HG02678 (cell line): ENCODE results near the gene ENC1.

ENCODE experiments used
- ATAC-seq: cut with Tn5 transposase; IDR thresholded peaks from one replicate; pipeline ENCODE4 v1.9.1; 2021; ENCODE audit warnings: mild to moderate bottlenecking, moderate library complexity; ENCODE audit not compliant: unreplicated experiment

The ENC1 gene

GRCh38 chr5:74632947-74633356 is 7.6 kb downstream of the ENC1 start:
- no peak for ATAC-seq

GRCh38 chr5:74631081-74631953 is 9.2 kb downstream of the ENC1 start:
- peak; percentile 93 for ATAC-seq

- no peak for ATAC-seq
Measured at GRCh38 chr5:74630453-74631066, 10.0 kb downstream of the ENC1 start.

GRCh38 chr5:74629326-74629725 is 11.2 kb downstream of the ENC1 start:
- no peak for ATAC-seq

- no peak for ATAC-seq
Measured at GRCh38 chr5:74628359-74628758, 12.2 kb downstream of the ENC1 start.

- ATAC-seq = no peak
Measured at GRCh38 chr5:74627646-74628279, 12.8 kb downstream of the ENC1 start.

GRCh38 chr5:74626386-74627222 is 13.9 kb downstream of the ENC1 start:
- ATAC-seq = no peak

GRCh38 chr5:74625742-74626241 is 14.7 kb downstream of the ENC1 start:
- no peak for ATAC-seq

- no peak for ATAC-seq
Measured at GRCh38 chr5:74624931-74625505, 15.5 kb downstream of the ENC1 start.

- no peak for ATAC-seq
Measured at GRCh38 chr5:74624501-74624900, 16.0 kb downstream of the ENC1 start.

GRCh38 chr5:74623748-74624408 is 16.6 kb downstream of the ENC1 start:
- ATAC-seq = no peak

- ATAC-seq = no peak
Measured at GRCh38 chr5:74623006-74623611, 17.4 kb downstream of the ENC1 start.

GRCh38 chr5:74622122-74622521 is 18.4 kb downstream of the ENC1 start:
- ATAC-seq = peak; percentile 53

- no peak for ATAC-seq
Measured at GRCh38 chr5:74621492-74621891, 19.0 kb downstream of the ENC1 start.

GRCh38 chr5:74619308-74619707 is 21.2 kb downstream of the ENC1 start:
- ATAC-seq = no peak

GRCh38 chr5:74618106-74618505 is 22.4 kb downstream of the ENC1 start:
- no peak for ATAC-seq

- no peak for ATAC-seq
Measured at GRCh38 chr5:74617202-74617601, 23.3 kb downstream of the ENC1 start.

- ATAC-seq = no peak
Measured at GRCh38 chr5:74616236-74617146, 24.0 kb downstream of the ENC1 start.
